Measurements from ENCODE around the gene TEAD4. TPM values are rescaled to one million over a fixed set of nuclear protein-coding genes. Genes with fewer than 3 reads are reported as not detected.
A peak's percentile ranks its signal among the peaks of the same experiment; 100 is the strongest.

The TEAD4 gene
- total and polyA plus RNA-seq, 10 donors: 5.1 to 24.2 (median 17.4) TPM

- WGBS, 5 donors: 74 to 92% (median 83%) methylated on average over 2 of the region's 2 CpGs
- no peak for TF ChIP-seq CTCF (IDR thresholded peaks at IDR 0.05 in 8 of 11, conservative IDR thresholded peaks at IDR 0.05 in 3 of 11)
- no peak for TF ChIP-seq POLR2AphosphoS5 (IDR thresholded peaks at IDR 0.05)
- no peak for TF ChIP-seq POLR2A (IDR thresholded peaks at IDR 0.05)
- Histone ChIP-seq H3K9me3 (no peaks in the 10 kb centered on the region), H3K4me1 (peaks cover 0 to 23% (median 4%) of the 10 kb centered on the region in 6 donors), H3K36me3 (no peaks in the 10 kb centered on the region), H3K27ac (no peak overlapping the region), H3K4me3 (no peak overlapping the region), H3K27me3 (replicated peaks in 1 of 7) (peaks cover 0 to 22% (median 0%) of the 10 kb centered on the region in 7 donors)
- intact Hi-C loops (cut with DNase I; ENCODE audit: low total_unique reads): no loop called here
- DNase-seq: no peak
These were observed 8.5 kb downstream of the TEAD4 start for GRCh38 chr12:2967651-2968050.

GRCh38 chr12:2970744-2971143 lies 11.5 kb downstream of the TEAD4 start:
- Histone ChIP-seq H3K27ac (no peak overlapping the region), H3K27me3 (replicated peaks in 1 of 7) (no peaks in the 10 kb centered on the region), H3K4me3 (no peak overlapping the region), H3K9me3 (no peaks in the 10 kb centered on the region), H3K4me1 (peaks cover 0 to 19% (median 0%) of the 10 kb centered on the region in 6 donors), H3K36me3 (no peaks in the 10 kb centered on the region)
- intact Hi-C loops (cut with DNase I; ENCODE audit: low total_unique reads): no loop called here
- no peak for DNase-seq
- 65 to 80% (median 72%) methylated on average over 9 to 10 of the region's 10 CpGs for WGBS, 5 donors
- TF ChIP-seq CTCF (IDR thresholded peaks at IDR 0.05 in 8 of 11, conservative IDR thresholded peaks at IDR 0.05 in 3 of 11): no peak
- TF ChIP-seq POLR2A (IDR thresholded peaks at IDR 0.05): no peak
- no peak for TF ChIP-seq POLR2AphosphoS5 (IDR thresholded peaks at IDR 0.05)

GRCh38 chr12:2973566-2973965 lies 14.4 kb downstream of the TEAD4 start:
- Histone ChIP-seq H3K27ac (no peak overlapping the region), H3K4me3 (no peak overlapping the region), H3K4me1 (peaks cover 0 to 25% (median 0%) of the 10 kb centered on the region in 6 donors), H3K9me3 (no peaks in the 10 kb centered on the region), H3K27me3 (replicated peaks in 1 of 7) (no peaks in the 10 kb centered on the region), H3K36me3 (no peaks in the 10 kb centered on the region)
- DNase-seq: no peak
- no peak for TF ChIP-seq CTCF (IDR thresholded peaks at IDR 0.05 in 8 of 11, conservative IDR thresholded peaks at IDR 0.05 in 3 of 11)
- no peak for TF ChIP-seq POLR2AphosphoS5 (IDR thresholded peaks at IDR 0.05)
- TF ChIP-seq POLR2A (IDR thresholded peaks at IDR 0.05): no peak
- intact Hi-C loops (cut with DNase I; ENCODE audit: low total_unique reads): no loop called here
- 83 to 95% (median 90%) methylated on average over 9 of the region's 9 CpGs for WGBS, 5 donors

GRCh38 chr12:2974560-2974971 lies 15.4 kb downstream of the TEAD4 start:
- no peaks in the 10 kb centered on the region for H3K27me3 ChIP-seq (replicated peaks in 1 of 7)
- intact Hi-C loops (cut with DNase I; ENCODE audit: low total_unique reads): no loop called here
- H3K9me3 ChIP-seq: no peaks in the 10 kb centered on the region
- H3K4me3 ChIP-seq: peak overlapping the region in 1 of 8 donors; percentile 13
- peak overlapping the region in 1 of 8 donors; percentile 6 for H3K27ac ChIP-seq
- no peak for DNase-seq
- peaks cover 0 to 25% (median 0%) of the 10 kb centered on the region in 6 donors for H3K4me1 ChIP-seq
- 49 to 66% (median 61%) methylated on average over 9 to 10 of the region's 10 CpGs for WGBS, 5 donors
- peaks cover 0 to 6% (median 0%) of the 10 kb centered on the region in 6 donors for H3K36me3 ChIP-seq
- TF ChIP-seq CTCF (IDR thresholded peaks at IDR 0.05 in 8 of 11, conservative IDR thresholded peaks at IDR 0.05 in 3 of 11) (no peak), POLR2AphosphoS5 (IDR thresholded peaks at IDR 0.05) (no peak), POLR2A (IDR thresholded peaks at IDR 0.05) (no peak)

Measured in spleen (tissue), 11 donors.